ENCODE data around the gene TRMT10A. TPM values are rescaled to one million over a fixed set of nuclear protein-coding genes. Genes with fewer than 3 reads are reported as not detected.

The TRMT10A gene, protein sequence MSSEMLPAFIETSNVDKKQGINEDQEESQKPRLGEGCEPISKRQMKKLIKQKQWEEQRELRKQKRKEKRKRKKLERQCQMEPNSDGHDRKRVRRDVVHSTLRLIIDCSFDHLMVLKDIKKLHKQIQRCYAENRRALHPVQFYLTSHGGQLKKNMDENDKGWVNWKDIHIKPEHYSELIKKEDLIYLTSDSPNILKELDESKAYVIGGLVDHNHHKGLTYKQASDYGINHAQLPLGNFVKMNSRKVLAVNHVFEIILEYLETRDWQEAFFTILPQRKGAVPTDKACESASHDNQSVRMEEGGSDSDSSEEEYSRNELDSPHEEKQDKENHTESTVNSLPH
- 1 to 10 TPM; 2.1 to 2.6 TPM for total RNA-seq

DNA sequence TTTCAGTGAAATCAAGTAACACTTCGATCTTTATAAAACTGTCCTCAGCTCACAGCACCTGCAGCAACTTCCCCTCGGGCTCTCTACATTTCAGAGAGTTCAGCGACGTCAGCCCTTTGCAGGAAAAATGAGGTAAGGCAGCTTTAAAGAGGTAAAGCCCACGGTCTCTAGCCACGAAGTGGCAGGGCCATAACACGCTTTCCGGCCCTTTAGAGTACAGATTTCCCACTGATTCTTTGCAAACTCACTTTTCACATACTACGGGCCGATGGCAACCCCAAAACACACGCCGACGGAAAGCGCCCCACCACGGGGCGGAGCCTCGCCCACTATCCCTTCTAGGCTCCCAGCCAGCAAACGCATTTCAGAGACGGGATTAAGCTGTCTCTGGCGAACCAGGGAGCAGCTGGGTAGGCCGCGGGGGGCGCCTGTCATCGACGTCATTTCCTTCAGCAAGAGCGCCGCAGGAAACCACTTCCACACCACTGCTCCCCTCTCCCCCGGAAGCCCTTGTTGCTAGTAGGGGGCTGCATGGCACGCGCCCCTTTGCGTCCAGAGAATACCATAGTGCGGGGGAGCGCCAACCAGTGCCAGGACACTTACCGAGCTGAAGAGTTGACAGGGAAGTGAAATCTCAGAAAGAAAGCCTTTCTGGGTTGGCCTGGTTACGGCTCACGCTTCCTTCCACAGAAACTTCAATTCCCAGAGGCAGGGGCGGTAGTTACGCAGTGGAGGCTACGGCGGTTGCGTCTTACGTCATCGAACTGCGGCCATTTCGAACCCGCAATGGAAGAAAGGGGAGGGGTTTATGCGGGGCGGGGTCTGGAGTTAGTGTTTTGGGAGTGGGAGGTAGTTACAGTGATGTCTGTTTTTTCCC, at the start of gene TRMT10A:
Gene TRMT10A (minus strand): TSS at position 730 of the 877 bp plus-strand sequence. CDS start 4,701 bp downstream, outside the sequence.
- Histone ChIP-seq H3K9me3 (no peaks in the 10 kb centered on the region), H3K27me3 (no peaks in the 10 kb centered on the region), H3K27ac (peak within 1 kb of the TSS; percentile 88 to 95), H3K4me1 (peaks cover 0 to 7% of the 10 kb centered on the region in 2 donors), H3K4me3 (peak within 1 kb of the TSS; percentile 61 to 63), H3K36me3 (no peaks in the 10 kb centered on the region)
- peak; percentile 97 for DNase-seq (ENCODE audit: low spot score)
- TF ChIP-seq, protein P1, sequence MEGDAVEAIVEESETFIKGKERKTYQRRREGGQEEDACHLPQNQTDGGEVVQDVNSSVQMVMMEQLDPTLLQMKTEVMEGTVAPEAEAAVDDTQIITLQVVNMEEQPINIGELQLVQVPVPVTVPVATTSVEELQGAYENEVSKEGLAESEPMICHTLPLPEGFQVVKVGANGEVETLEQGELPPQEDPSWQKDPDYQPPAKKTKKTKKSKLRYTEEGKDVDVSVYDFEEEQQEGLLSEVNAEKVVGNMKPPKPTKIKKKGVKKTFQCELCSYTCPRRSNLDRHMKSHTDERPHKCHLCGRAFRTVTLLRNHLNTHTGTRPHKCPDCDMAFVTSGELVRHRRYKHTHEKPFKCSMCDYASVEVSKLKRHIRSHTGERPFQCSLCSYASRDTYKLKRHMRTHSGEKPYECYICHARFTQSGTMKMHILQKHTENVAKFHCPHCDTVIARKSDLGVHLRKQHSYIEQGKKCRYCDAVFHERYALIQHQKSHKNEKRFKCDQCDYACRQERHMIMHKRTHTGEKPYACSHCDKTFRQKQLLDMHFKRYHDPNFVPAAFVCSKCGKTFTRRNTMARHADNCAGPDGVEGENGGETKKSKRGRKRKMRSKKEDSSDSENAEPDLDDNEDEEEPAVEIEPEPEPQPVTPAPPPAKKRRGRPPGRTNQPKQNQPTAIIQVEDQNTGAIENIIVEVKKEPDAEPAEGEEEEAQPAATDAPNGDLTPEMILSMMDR (IDR thresholded peaks at IDR 0.05), result no peak

DNA sequence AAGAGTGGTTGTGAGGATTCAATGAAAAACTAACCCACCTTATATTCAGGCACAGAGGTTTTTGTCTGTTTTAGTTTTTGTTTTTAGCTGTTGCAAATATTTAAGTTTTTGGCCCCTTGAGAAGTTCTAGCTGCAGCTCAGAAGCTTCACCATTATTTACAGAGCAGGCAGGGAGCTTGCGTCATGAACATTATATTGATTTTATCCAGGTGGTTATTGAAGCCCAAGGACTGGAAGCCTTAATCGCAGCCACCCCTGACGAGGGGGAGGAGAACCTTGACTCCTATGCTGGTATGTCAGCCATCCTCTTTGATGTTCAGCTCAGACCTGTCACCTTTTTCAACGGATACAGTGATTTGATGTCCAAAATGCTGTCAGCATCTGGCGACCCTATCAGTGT, 48.9 kb upstream of the TRMT10A start:
- H3K4me1 ChIP-seq, result peaks cover 0 to 14% of the 10 kb centered on the region in 2 donors
- peak overlapping the region in 1 of 2 donors; percentile 33 for H3K27ac ChIP-seq
- TF ChIP-seq, protein P1 (IDR thresholded peaks at IDR 0.05), result no peak
- no peak overlapping the region for H3K4me3 ChIP-seq
- no peaks in the 10 kb centered on the region for H3K27me3 ChIP-seq
- DNase-seq (ENCODE audit: low spot score), result no peak
- no peaks in the 10 kb centered on the region for H3K9me3 ChIP-seq
- H3K36me3 ChIP-seq, result no peaks in the 10 kb centered on the region

DNA sequence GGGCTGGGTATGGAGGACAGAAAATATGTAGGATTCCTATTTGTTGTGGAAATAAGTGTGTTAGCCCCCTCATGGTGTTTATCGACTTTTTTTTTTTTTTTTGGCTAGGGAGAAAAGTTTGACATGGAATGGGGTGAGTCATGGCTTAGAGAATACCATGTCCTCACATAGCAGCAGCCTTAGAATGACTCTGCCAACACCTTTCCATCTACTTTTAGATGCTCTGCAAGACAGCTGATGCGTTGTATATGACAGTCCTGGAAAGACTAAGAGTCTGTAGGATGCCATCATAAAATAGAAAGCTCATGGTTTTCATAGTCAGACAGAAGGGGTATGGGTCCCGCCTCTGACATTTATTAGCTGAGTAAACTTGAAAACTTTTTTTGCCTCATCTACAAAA, 48.4 kb upstream of the TRMT10A start:
- peaks cover 0 to 14% of the 10 kb centered on the region in 2 donors for H3K4me1 ChIP-seq
- TF ChIP-seq, protein P1 (IDR thresholded peaks at IDR 0.05), result no peak
- H3K27me3 ChIP-seq, result no peaks in the 10 kb centered on the region
- no peak overlapping the region for H3K4me3 ChIP-seq
- no peak for DNase-seq (ENCODE audit: low spot score)
- H3K9me3 ChIP-seq, result no peaks in the 10 kb centered on the region
- H3K27ac ChIP-seq, result peak overlapping the region in 1 of 2 donors; percentile 33
- H3K36me3 ChIP-seq, result no peaks in the 10 kb centered on the region

DNA sequence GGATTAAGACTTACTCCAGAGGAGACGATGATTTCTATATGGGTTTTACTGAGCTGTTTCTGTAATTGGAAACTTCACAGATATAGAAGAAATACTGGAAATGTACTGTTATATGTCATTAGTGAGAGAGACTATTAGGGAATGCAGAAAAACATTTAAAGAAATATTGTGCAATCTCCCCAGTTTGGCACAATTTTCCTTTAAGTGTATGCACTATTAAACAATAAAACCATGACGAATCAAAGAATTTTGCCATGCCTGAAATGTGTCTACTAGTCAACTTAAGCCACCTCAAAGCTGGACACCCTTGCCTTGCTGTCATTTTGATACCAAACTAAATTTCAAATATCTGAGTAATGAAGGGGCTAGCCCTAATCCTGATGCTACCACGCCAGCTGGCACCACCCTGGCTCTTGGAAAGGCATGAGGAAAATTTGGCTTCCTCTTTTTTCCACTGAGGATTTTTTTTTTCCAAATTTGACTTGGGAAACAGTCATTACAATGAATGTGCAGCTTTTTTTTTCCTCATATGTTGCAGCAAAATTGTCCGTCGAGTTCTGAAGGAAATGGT, 46.9 kb upstream of the TRMT10A start:
- no peak for DNase-seq (ENCODE audit: low spot score)
- no peaks in the 10 kb centered on the region for H3K27me3 ChIP-seq
- H3K4me3 ChIP-seq, result no peak overlapping the region

DNA sequence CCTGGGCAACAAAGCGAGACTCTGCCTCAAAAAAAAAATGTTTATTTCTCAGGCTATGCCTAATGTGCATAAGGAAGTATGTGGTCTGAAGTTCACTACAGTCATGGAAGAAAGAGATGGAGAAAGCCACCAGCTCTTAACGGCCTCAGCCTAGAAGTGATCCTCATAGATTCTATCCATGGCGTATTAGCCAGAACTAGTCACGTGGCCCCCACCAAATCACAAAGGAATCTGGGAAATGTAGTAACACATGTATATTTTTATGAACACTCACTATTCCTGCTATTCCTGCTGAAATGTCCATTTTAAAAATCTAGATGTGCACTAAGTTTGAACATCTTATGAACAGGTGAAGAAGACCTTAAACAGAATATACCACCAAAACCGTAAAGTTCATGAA, 44.6 kb upstream of the TRMT10A start:
- Histone ChIP-seq H3K27ac (no peak overlapping the region), H3K4me3 (no peak overlapping the region), H3K36me3 (no peaks in the 10 kb centered on the region), H3K9me3 (no peaks in the 10 kb centered on the region), H3K4me1 (peaks cover 0 to 9% of the 10 kb centered on the region in 2 donors), H3K27me3 (no peaks in the 10 kb centered on the region)
- TF ChIP-seq, protein P1 (IDR thresholded peaks at IDR 0.05), result no peak
- DNase-seq (ENCODE audit: low spot score), result no peak

More for the DNA sequence above, 46.9 kb upstream of the TRMT10A start:
- H3K9me3 ChIP-seq, result no peaks in the 10 kb centered on the region
- no peaks in the 10 kb centered on the region for H3K36me3 ChIP-seq
- H3K4me1 ChIP-seq, result peaks cover 0 to 14% of the 10 kb centered on the region in 2 donors
- H3K27ac ChIP-seq, result no peak overlapping the region
- TF ChIP-seq, protein P1 (IDR thresholded peaks at IDR 0.05), result no peak
